GM21367 (cell line): ENCODE results near the gene HORMAD1.
"Not testable (repeated sequence)": the region's sequence is repeated elsewhere in the genome, so short reads cannot be mapped to it uniquely, and the experiment has no call there.

Source experiments
- ATAC-seq: cut with Tn5 transposase; IDR thresholded peaks from one replicate; pipeline ENCODE4 v1.9.1; 2021; ENCODE audit not compliant: unreplicated experiment

Gene HORMAD1

GRCh38 chr1:150720703-150721102 is at the start of gene HORMAD1:
HORMAD1 (minus strand) TSS chr1:150720895; CDS start chr1:150719505, 1,390 bp downstream.
- ATAC-seq, result no peak

GRCh38 chr1:150767704-150768103 is 47.0 kb upstream of the HORMAD1 start:
- ATAC-seq, result not testable (repeated sequence)

- peak; percentile 8 for ATAC-seq
These were observed 45.2 kb upstream of the HORMAD1 start for GRCh38 chr1:150765977-150766301.

- peak; percentile 74 for ATAC-seq
These were observed 44.7 kb upstream of the HORMAD1 start, which contains the start of gene CTSS for GRCh38 chr1:150765296-150765976. CTSS (minus strand) TSS chr1:150765778; CDS start chr1:150764763, 1,015 bp downstream.

- ATAC-seq, result no peak
These were observed 44.0 kb upstream of the HORMAD1 start for GRCh38 chr1:150764617-150765101.

GRCh38 chr1:150763018-150763417 is 42.3 kb upstream of the HORMAD1 start:
- no peak for ATAC-seq

GRCh38 chr1:150762552-150762951 is 41.9 kb upstream of the HORMAD1 start:
- no peak for ATAC-seq

GRCh38 chr1:150761801-150762200 is 41.1 kb upstream of the HORMAD1 start:
- no peak for ATAC-seq

- no peak for ATAC-seq
These were observed 39.3 kb upstream of the HORMAD1 start for GRCh38 chr1:150760013-150760412.

GRCh38 chr1:150753416-150753815 is 32.7 kb upstream of the HORMAD1 start:
- ATAC-seq, result no peak

GRCh38 chr1:150751443-150751842 is 30.7 kb upstream of the HORMAD1 start:
- ATAC-seq, result no peak

GRCh38 chr1:150749720-150750311 is 29.1 kb upstream of the HORMAD1 start:
- no peak for ATAC-seq

- ATAC-seq, result no peak
These were observed 28.4 kb upstream of the HORMAD1 start for GRCh38 chr1:150748878-150749719.

GRCh38 chr1:150730130-150730721 is 9.5 kb upstream of the HORMAD1 start:
- ATAC-seq, result no peak

- ATAC-seq, result no peak
These were observed 3.6 kb upstream of the HORMAD1 start for GRCh38 chr1:150724336-150724735.

- no peak for ATAC-seq
These were observed 597 bp downstream of the HORMAD1 start for GRCh38 chr1:150720098-150720497.

GRCh38 chr1:150718225-150718891 is 2.3 kb downstream of the HORMAD1 start:
- ATAC-seq, result no peak

GRCh38 chr1:150709031-150709430 is 11.7 kb downstream of the HORMAD1 start:
- ATAC-seq, result not testable (repeated sequence)

- peak; percentile 51 for ATAC-seq
These were observed 12.1 kb downstream of the HORMAD1 start for GRCh38 chr1:150708595-150708994.

GRCh38 chr1:150706091-150706490 is 14.6 kb downstream of the HORMAD1 start:
- no peak for ATAC-seq

GRCh38 chr1:150703427-150703826 is 17.3 kb downstream of the HORMAD1 start:
- ATAC-seq, result no peak
